ENCODE measurements around the gene DNAH11.
"Not testable (repeated sequence)": the region's sequence is repeated elsewhere in the genome, so short reads cannot be mapped to it uniquely, and the experiment has no call there.

DNAH11 gene

GRCh38 chr7:21508538-21508937 lies 34.3 kb upstream of the DNAH11 start:
- TF ChIP-seq CTCF (IDR thresholded peaks at IDR 0.05) (no peak), ZFX (IDR thresholded peaks at IDR 0.05; ENCODE audit: borderline replicate concordance) (no peak)
- no peak overlapping the region for H3K27ac ChIP-seq

- TF ChIP-seq CTCF (IDR thresholded peaks at IDR 0.05) (no peak), ZFX (IDR thresholded peaks at IDR 0.05; ENCODE audit: borderline replicate concordance) (no peak)
- H3K27ac ChIP-seq: no peak overlapping the region
Measured at GRCh38 chr7:21514062-21514461, 28.8 kb upstream of the DNAH11 start.

GRCh38 chr7:21524680-21525079 lies 18.2 kb upstream of the DNAH11 start:
- TF ChIP-seq ZFX (IDR thresholded peaks at IDR 0.05; ENCODE audit: borderline replicate concordance) (no peak), CTCF (IDR thresholded peaks at IDR 0.05) (no peak)
- H3K27ac ChIP-seq: no peak overlapping the region

GRCh38 chr7:21526007-21526406 lies 16.8 kb upstream of the DNAH11 start:
- no peak for TF ChIP-seq ZFX (IDR thresholded peaks at IDR 0.05; ENCODE audit: borderline replicate concordance)
- peak; percentile 50 for TF ChIP-seq CTCF (IDR thresholded peaks at IDR 0.05)
- H3K27ac ChIP-seq: no peak overlapping the region

GRCh38 chr7:21526448-21526847 lies 16.4 kb upstream of the DNAH11 start:
- TF ChIP-seq ZFX (IDR thresholded peaks at IDR 0.05; ENCODE audit: borderline replicate concordance) (no peak), CTCF (IDR thresholded peaks at IDR 0.05) (no peak)
- no peak overlapping the region for H3K27ac ChIP-seq

- not testable (repeated sequence) for H3K27ac ChIP-seq
Measured at GRCh38 chr7:21532485-21532884, 10.4 kb upstream of the DNAH11 start.

GRCh38 chr7:21533646-21534045 lies 9.2 kb upstream of the DNAH11 start:
- not testable (repeated sequence) for H3K27ac ChIP-seq

- H3K27ac ChIP-seq: not testable (repeated sequence)
Measured at GRCh38 chr7:21536445-21537118, 6.3 kb upstream of the DNAH11 start.

- no peak for TF ChIP-seq CTCF (IDR thresholded peaks at IDR 0.05)
- no peak for TF ChIP-seq ZFX (IDR thresholded peaks at IDR 0.05; ENCODE audit: borderline replicate concordance)
- no peak overlapping the region for H3K27ac ChIP-seq
Measured at GRCh38 chr7:21538936-21539495, 3.8 kb upstream of the DNAH11 start.
